Amniotic epithelial cell (primary cell): Measurements from ENCODE around the gene MRAS.
"Not testable (repeated sequence)": the region's sequence is repeated elsewhere in the genome, so short reads cannot be mapped to it uniquely, and the experiment has no call there.

Source experiments
- DNase-seq: peaks from one replicate; pipeline ENCODE4 v3.0.0-alpha.2; 2010; ENCODE audit warnings: low read depth

MRAS gene

DNA sequence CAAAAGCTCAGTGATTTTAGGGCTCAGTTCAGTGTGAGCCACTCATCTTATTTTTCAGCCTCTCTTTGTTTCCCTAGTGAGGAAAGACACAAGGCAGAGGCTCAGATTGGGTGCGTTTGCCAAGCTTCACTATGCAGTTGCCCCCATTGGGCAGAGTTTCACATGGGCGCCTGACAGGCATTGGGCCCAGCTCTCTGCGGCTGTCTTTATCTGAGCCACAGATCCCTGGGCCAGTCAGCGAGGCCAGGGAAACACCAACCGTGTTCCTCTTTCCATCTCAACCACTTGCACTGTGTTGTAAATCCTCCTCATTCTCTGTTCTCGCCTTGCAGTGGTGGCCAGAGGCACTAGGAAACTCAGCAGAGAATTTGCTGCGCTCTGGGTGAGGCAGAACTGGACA is 96.9 kb downstream of the MRAS start:
- DNase-seq, result no peak

DNA sequence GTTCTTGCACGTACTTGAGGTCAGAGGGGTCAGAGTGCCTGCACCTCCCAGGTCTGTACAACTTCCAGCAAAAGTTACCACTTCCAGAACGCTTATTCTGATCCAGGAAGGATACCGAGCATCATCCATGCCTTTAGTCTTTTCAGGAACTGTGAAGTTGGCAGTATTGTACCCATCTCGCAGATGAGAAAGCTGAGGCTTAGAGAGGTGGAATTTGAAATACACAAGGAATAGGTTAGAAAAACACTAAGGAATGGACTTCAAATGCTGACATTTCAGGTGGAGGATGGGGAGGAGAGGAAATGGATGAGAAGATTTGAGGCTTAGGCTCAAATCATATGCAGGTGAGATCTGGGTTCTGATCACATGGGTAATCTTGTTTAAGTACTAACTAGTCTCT is 97.3 kb downstream of the MRAS start:
- DNase-seq, result no peak

DNA sequence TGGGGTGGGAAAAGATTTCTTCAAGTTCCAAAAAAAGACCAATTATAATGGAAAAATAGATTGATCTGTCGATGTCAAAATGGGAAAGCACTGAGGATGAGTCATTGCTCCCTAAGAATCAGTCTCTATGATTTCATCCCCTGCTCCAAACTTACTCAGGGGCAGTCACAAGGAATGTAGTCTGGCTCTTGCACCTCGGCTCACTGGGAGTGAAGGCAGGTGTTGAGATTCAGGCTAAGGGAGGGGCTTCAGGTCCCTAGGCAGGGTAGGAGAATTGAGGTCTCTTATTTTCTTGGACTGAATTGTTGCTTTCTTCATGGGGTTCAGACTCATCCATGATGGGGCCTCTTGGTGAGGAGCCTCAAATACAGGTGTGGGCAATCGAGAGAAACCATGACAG is 100.3 kb downstream of the MRAS start:
- DNase-seq, result no peak

DNA sequence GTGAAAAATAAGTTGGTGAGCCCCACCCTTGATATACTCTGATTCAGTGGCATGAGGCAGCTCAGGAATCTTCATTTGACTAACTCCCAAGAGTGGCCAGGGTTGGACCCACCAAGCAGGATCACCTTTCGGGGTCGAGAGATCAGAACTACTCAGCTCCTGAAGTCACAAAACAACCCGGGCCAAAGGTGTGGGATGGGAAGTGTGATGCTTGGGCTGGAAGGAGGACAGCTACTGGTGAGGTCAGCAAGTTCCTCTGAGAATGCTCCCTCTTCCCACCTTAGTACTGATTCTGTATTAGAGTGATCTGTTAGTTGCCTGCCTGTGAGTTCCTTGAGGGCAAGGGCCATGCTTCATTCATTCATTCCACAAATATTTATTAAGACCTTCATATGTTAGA is 101.1 kb downstream of the MRAS start:
- DNase-seq, result no peak

DNA sequence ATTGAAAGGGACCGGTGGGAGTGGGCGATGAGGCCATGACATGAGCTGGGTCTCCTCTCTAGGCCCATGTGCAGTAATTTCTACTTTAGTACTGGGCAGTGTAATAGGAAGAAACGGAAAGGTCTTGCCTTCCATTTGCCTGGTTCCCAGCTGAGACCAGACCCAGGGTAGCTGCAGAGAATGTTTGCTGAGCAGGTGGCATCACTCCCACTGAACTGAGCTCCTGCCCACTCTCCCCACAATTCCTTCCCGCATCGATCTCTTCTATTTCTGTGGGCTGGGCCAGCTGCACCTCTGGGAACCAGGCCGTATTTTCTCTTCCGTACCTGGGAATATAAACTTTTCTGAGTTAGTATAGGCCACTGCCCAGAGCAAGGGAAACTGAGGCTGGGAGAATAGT is 101.8 kb downstream of the MRAS start:
- DNase-seq, result no peak

- no peak for DNase-seq
Observed at GRCh38 chr3:138450704-138451424, 102.5 kb downstream of the MRAS start.

- DNase-seq, result no peak
Observed at GRCh38 chr3:138451595-138452162, 103.3 kb downstream of the MRAS start.

- DNase-seq, result no peak
Observed at GRCh38 chr3:138452436-138452835, 104.1 kb downstream of the MRAS start.

GRCh38 chr3:138453940-138454339 is 105.6 kb downstream of the MRAS start:
- not testable (repeated sequence) for DNase-seq
